Sigmoid colon (tissue), 7 donors: Measurements from ENCODE around the gene GREB1. TPM values are rescaled to one million over a fixed set of nuclear protein-coding genes. Genes with fewer than 3 reads are reported as not detected.

Experiments
- DNase-seq: peaks from one replicate; pipeline ENCODE4 v3.0.0-alpha.2; 2019
- H3K27ac ChIP-seq, 4 donors: fragments of 200-600 bp; sonication (generic); one replicate each; pipeline ENCODE4 v1.5.1; 2016 to 2019; ENCODE audit warnings: mild to moderate bottlenecking in 1 of 4
- H3K27me3 ChIP-seq, 3 donors: fragments of 200-600 bp; sonication (generic); one replicate each; pipeline ENCODE4 v1.5.1; 2019; ENCODE audit warnings: mild to moderate bottlenecking in 1 of 3
- H3K36me3 ChIP-seq, 4 donors: fragments of 200-600 bp; sonication (generic); one replicate each; pipeline ENCODE4 v1.5.1; 2016 to 2019
- H3K4me1 ChIP-seq, 4 donors: fragments of 200-600 bp; sonication (generic); one replicate each; pipeline ENCODE4 v1.5.1; 2017 to 2019
- H3K4me3 ChIP-seq, 4 donors: fragments of 200-600 bp; sonication (generic); one replicate each; pipeline ENCODE4 v1.5.1; 2017 to 2019; ENCODE audit warnings: mild to moderate bottlenecking in 2 of 4, moderate library complexity in 1 of 4
- H3K9me3 ChIP-seq, 4 donors: fragments of 200-600 bp in 3 of 4; sonication (generic) in 3 of 4; one replicate each; pipeline versions ENCODE4 v1.5.1 to v1.6.1; 2013 to 2019
- CTCF ChIP-seq, 4 experiments: fragments of 450-650 bp in 3 of 4; fragments of 200-600 bp in 1 of 4; IDR thresholded peaks; one replicate each; pipeline ENCODE4 v1.5.1; 2016 to 2019; ENCODE audit warnings: antibody characterized with exemption in 4 of 4, mild to moderate bottlenecking in 3 of 4, moderate library complexity in 2 of 4
- EP300 ChIP-seq, 4 donors: sonication (generic); formaldehyde crosslinking; IDR thresholded peaks; one replicate each; pipeline ENCODE4 v1.6.1; 2017; ENCODE audit warnings: antibody characterized with exemption in 4 of 4
- POLR2A ChIP-seq, 2 donors: fragments of 450-650 bp; IDR thresholded peaks; one replicate each; pipeline ENCODE4 v1.6.1; 2016; ENCODE audit warnings: antibody characterized with exemption in 2 of 2, mild to moderate bottlenecking in 2 of 2, moderate library complexity in 2 of 2
- POLR2AphosphoS5 ChIP-seq, 4 donors: sonication (generic); formaldehyde crosslinking; IDR thresholded peaks; one replicate each; pipeline ENCODE4 v1.6.1; 2017; ENCODE audit warnings: antibody characterized with exemption in 4 of 4
- WGBS, 2 donors: extraction: QIAGEN DNeasy Blood & Tissue Kit; methylation state at CpG; one replicate each; pipeline ENCODE4 v1.1.7; 2013; 5-methylcytosine and 5-hydroxymethylcytosine counted together
- intact Hi-C: fragments of 100-400 bp; cut with DNase I; formaldehyde crosslinking; loops from one replicate; pipeline ENCODE4 v1.15.1; 2023
- polyA plus RNA-seq, 3 donors: library from polyadenylated mRNA; stranded (reverse); fragments of 200-250 nt; gene quantifications; one replicate each; pipeline ENCODE4 v1.2.3, GENCODE V29; 2013
- total RNA-seq, 4 donors: library from RNA; depleted of rRNA; stranded (reverse); fragments of >200 nt; gene quantifications; one replicate each; pipeline ENCODE4 v1.1.0, GENCODE V29; 2016
- donor health status: healthy with polysubstance abuse.
- donor health status: Bipolar disorder and iron deficiency.
- donor health status: healthy.

GREB1 gene
- total and polyA plus RNA-seq, 7 donors = 0.28 to 2.5 (median 1.1) TPM; not detected in 1

DNA sequence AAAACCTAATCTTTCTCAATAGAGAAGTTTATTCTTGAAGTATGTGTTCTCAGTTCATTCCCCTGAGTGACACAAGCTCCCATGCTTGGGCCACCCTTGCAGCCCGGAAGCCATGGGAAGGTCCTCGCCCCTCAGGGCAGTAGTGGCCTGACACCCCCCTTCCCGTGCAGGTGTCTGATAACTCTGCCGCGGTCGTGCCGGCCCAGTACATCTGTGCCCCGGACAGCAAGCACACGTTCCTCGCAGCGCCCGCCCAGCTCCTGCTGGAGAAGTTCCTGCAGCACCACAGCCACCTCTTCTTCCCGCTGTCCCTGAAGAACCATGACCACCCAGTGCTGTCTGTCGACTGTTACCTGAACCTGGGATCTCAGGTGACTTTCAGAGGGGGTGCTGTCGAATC, 103.7 kb downstream of the GREB1 start:
- peak; percentile 42 for DNase-seq
- no peak for TF ChIP-seq CTCF (IDR thresholded peaks at IDR 0.05)
- no peak for TF ChIP-seq EP300 (IDR thresholded peaks at IDR 0.05)
- no peak for TF ChIP-seq POLR2A (IDR thresholded peaks at IDR 0.05)
- no peak for TF ChIP-seq POLR2AphosphoS5 (IDR thresholded peaks at IDR 0.05)
- Histone ChIP-seq H3K27me3 (no peaks in the 10 kb centered on the region), H3K27ac (no peak overlapping the region), H3K4me3 (no peak overlapping the region), H3K4me1 (no peaks in the 10 kb centered on the region), H3K36me3 (no peaks in the 10 kb centered on the region), H3K9me3 (no peaks in the 10 kb centered on the region)
- intact Hi-C loops = no loop called here
- WGBS, 2 donors = 93 to 95% methylated on average over 15 of the region's 15 CpGs

DNA sequence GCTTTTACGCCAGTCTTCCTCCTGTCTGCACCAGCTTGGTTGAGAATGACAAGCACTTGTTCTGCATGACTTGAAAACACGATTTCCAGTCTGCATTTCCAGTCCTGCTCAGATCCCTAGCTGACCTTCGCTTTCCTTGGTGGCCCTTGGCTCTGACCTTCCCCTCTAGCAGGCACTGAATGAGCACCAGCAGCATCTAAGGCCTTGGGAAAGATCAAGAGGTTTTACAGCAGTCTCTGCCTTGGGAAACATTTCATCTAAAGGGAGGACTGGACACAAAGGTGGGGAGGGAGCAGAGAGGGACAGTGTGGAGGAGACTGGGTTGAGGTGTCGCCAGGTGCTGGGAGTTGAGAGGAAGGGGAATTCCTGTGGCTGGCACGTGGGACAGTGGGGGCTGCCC, 105.7 kb downstream of the GREB1 start:
- H3K4me3 ChIP-seq = no peak overlapping the region
- TF ChIP-seq CTCF (IDR thresholded peaks at IDR 0.05) (no peak), POLR2A (IDR thresholded peaks at IDR 0.05) (no peak), EP300 (IDR thresholded peaks at IDR 0.05) (no peak), POLR2AphosphoS5 (IDR thresholded peaks at IDR 0.05) (no peak)
- H3K9me3 ChIP-seq = no peaks in the 10 kb centered on the region
- 75 to 79% methylated on average over 5 of the region's 5 CpGs for WGBS, 2 donors
- H3K27ac ChIP-seq = no peak overlapping the region
- no peaks in the 10 kb centered on the region for H3K4me1 ChIP-seq
- no peaks in the 10 kb centered on the region for H3K27me3 ChIP-seq
- peak; percentile 36 for DNase-seq
- intact Hi-C loops = no loop called here
- no peaks in the 10 kb centered on the region for H3K36me3 ChIP-seq

- intact Hi-C loops = no loop called here
- H3K9me3 ChIP-seq = no peaks in the 10 kb centered on the region
- H3K27ac ChIP-seq = no peak overlapping the region
- H3K4me1 ChIP-seq = no peaks in the 10 kb centered on the region
- no peaks in the 10 kb centered on the region for H3K27me3 ChIP-seq
- H3K36me3 ChIP-seq = no peaks in the 10 kb centered on the region
- no peak overlapping the region for H3K4me3 ChIP-seq
- WGBS, 2 donors = 95% methylated on average over 27 of the region's 27 CpGs
- no peak for TF ChIP-seq POLR2A (IDR thresholded peaks at IDR 0.05)
- no peak for TF ChIP-seq EP300 (IDR thresholded peaks at IDR 0.05)
- TF ChIP-seq POLR2AphosphoS5 (IDR thresholded peaks at IDR 0.05) = no peak
- TF ChIP-seq CTCF (IDR thresholded peaks at IDR 0.05) = no peak
- peak; percentile 59 for DNase-seq
Measured at GRCh38 chr2:11640132-11640531, 106.3 kb downstream of the GREB1 start.

- Histone ChIP-seq H3K9me3 (no peaks in the 10 kb centered on the region), H3K27me3 (no peaks in the 10 kb centered on the region), H3K4me3 (no peak overlapping the region), H3K36me3 (no peaks in the 10 kb centered on the region), H3K4me1 (no peaks in the 10 kb centered on the region), H3K27ac (no peak overlapping the region)
- 80 to 81% methylated on average over 7 of the region's 7 CpGs for WGBS, 2 donors
- intact Hi-C loops = no loop called here
- TF ChIP-seq EP300 (IDR thresholded peaks at IDR 0.05) (no peak), CTCF (IDR thresholded peaks at IDR 0.05) (no peak), POLR2A (IDR thresholded peaks at IDR 0.05) (no peak), POLR2AphosphoS5 (IDR thresholded peaks at IDR 0.05) (no peak)
- peak; percentile 30 for DNase-seq
Measured at GRCh38 chr2:11642972-11643371, 109.1 kb downstream of the GREB1 start.

DNA sequence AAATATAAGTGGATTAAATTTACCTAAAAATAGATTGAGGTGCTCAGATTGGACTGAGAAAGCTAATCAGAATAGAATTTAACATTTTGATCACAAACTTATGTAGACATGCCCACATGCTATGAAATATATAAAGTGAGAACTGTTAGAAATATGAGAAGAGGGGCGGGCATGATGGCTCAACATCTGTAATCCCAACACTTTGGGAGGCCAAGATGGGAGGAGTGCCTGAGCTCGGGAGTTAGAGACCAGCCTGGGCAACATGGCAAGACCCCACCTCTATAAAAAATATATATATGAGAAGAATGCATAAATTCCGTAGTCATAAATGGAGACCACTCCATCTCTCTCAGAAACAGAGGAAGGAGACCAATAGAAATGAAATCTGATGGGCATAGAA, 110.4 kb downstream of the GREB1 start:
- H3K4me1 ChIP-seq = no peaks in the 10 kb centered on the region
- DNase-seq = no peak
- H3K27me3 ChIP-seq = no peaks in the 10 kb centered on the region
- H3K27ac ChIP-seq = no peak overlapping the region
- H3K4me3 ChIP-seq = no peak overlapping the region
- TF ChIP-seq CTCF (IDR thresholded peaks at IDR 0.05) (no peak), POLR2A (IDR thresholded peaks at IDR 0.05) (no peak), POLR2AphosphoS5 (IDR thresholded peaks at IDR 0.05) (no peak), EP300 (IDR thresholded peaks at IDR 0.05) (no peak)
- 83 to 92% methylated on average over 3 of the region's 3 CpGs for WGBS, 2 donors
- no peaks in the 10 kb centered on the region for H3K36me3 ChIP-seq
- intact Hi-C loops = no loop called here
- no peaks in the 10 kb centered on the region for H3K9me3 ChIP-seq
